ENCODE results near the gene DENND4B.

DENND4B gene

GRCh38 chr1:153962088-153963029 lies 15.8 kb upstream of the DENND4B start:
- H3K4me3 ChIP-seq (ENCODE audit: low read depth, low read length) = peak overlapping the region; percentile 85
- in situ Hi-C loops (cut with HindIII; ENCODE audit: low sequenced_read_pairs) = loop anchor here (10.0 kb wide), 1 partner anchor 148 kb away; no protein-coding TSS in a partner anchor
- TF ChIP-seq, protein P1, sequence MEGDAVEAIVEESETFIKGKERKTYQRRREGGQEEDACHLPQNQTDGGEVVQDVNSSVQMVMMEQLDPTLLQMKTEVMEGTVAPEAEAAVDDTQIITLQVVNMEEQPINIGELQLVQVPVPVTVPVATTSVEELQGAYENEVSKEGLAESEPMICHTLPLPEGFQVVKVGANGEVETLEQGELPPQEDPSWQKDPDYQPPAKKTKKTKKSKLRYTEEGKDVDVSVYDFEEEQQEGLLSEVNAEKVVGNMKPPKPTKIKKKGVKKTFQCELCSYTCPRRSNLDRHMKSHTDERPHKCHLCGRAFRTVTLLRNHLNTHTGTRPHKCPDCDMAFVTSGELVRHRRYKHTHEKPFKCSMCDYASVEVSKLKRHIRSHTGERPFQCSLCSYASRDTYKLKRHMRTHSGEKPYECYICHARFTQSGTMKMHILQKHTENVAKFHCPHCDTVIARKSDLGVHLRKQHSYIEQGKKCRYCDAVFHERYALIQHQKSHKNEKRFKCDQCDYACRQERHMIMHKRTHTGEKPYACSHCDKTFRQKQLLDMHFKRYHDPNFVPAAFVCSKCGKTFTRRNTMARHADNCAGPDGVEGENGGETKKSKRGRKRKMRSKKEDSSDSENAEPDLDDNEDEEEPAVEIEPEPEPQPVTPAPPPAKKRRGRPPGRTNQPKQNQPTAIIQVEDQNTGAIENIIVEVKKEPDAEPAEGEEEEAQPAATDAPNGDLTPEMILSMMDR (IDR thresholded peaks at IDR 0.05; ENCODE audit: low read depth, low read length) = no peak
- DNase-seq (ENCODE audit: low read depth, low spot score) = peak; percentile 31

GRCh38 chr1:153961421-153961820 lies 14.9 kb upstream of the DENND4B start:
- in situ Hi-C loops (cut with HindIII; ENCODE audit: low sequenced_read_pairs) = loop anchor here (10.0 kb wide), 1 partner anchor 147 kb away; no protein-coding TSS in a partner anchor
- TF ChIP-seq, protein P1 (IDR thresholded peaks at IDR 0.05; ENCODE audit: low read depth, low read length) = no peak
- no peak overlapping the region for H3K4me3 ChIP-seq (ENCODE audit: low read depth, low read length)
- DNase-seq (ENCODE audit: low read depth, low spot score) = no peak

DNA sequence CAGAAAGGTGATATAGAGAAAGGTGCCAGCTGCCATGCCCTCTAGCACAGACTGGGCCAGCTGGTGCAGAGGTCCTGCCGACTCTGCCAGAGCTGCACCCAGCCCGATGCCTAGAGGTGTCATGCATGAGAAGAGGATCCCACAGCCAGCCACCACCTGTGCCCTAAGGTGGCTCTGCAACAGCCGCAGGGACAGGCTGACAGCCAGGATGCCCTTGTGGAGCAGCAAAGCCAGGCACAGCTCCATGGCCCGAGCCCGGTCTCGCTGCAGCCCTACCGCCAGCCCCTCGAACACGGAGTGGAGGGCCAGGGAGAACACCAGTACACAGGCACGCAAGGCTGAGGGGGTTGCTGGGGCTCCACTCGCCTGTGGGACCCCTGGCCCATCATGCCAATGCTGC lies 13.7 kb upstream of the DENND4B start:
- no peak overlapping the region for H3K4me3 ChIP-seq (ENCODE audit: low read depth, low read length)
- in situ Hi-C loops (cut with HindIII; ENCODE audit: low sequenced_read_pairs) = loop anchor here (10.0 kb wide), 1 partner anchor 145 kb away; no protein-coding TSS in a partner anchor
- TF ChIP-seq, protein P1 (IDR thresholded peaks at IDR 0.05; ENCODE audit: low read depth, low read length) = no peak
- DNase-seq (ENCODE audit: low read depth, low spot score) = no peak

DNA sequence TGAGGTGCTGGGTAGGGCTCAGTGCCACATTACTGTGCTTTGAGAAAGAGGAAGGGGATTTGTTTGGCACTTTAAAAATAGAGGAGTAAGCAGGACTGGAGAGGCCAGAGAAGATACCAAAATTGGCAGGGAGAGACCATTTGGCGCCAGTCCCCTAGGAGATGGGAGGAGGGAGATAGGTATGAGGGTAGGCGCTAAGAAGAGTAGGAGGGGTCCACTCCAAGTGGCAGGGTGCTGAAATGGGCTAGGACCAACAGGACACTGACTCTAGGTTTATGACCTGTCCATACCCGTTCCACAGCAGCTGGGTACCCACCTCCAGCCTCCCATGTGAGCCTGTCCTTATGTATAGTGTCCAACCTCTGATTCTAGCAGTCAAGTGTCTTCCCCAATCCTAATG lies 12.9 kb upstream of the DENND4B start:
- no peak for DNase-seq (ENCODE audit: low read depth, low spot score)
- in situ Hi-C loops (cut with HindIII; ENCODE audit: low sequenced_read_pairs) = no loop called here
- TF ChIP-seq, protein P1 (IDR thresholded peaks at IDR 0.05; ENCODE audit: low read depth, low read length) = no peak
- no peak overlapping the region for H3K4me3 ChIP-seq (ENCODE audit: low read depth, low read length)

DNA sequence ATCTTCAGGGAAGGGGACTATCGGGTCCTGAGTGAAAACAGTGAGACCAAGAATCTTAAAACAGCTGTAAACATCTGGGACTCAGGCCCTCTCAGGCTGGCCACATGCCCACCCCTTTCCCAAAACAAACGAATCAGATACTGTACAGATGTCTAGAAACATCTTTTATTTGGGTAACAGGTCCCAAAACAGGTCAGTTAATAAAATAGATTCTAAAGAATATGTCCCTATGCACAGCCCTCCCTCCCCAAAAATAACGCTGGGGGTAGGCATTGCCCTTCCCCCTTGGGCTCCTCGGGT lies 12.4 kb upstream of the DENND4B start:
- H3K4me3 ChIP-seq (ENCODE audit: low read depth, low read length) = no peak overlapping the region
- DNase-seq (ENCODE audit: low read depth, low spot score) = no peak
- TF ChIP-seq, protein P1 (IDR thresholded peaks at IDR 0.05; ENCODE audit: low read depth, low read length) = no peak
- in situ Hi-C loops (cut with HindIII; ENCODE audit: low sequenced_read_pairs) = no loop called here

DNA sequence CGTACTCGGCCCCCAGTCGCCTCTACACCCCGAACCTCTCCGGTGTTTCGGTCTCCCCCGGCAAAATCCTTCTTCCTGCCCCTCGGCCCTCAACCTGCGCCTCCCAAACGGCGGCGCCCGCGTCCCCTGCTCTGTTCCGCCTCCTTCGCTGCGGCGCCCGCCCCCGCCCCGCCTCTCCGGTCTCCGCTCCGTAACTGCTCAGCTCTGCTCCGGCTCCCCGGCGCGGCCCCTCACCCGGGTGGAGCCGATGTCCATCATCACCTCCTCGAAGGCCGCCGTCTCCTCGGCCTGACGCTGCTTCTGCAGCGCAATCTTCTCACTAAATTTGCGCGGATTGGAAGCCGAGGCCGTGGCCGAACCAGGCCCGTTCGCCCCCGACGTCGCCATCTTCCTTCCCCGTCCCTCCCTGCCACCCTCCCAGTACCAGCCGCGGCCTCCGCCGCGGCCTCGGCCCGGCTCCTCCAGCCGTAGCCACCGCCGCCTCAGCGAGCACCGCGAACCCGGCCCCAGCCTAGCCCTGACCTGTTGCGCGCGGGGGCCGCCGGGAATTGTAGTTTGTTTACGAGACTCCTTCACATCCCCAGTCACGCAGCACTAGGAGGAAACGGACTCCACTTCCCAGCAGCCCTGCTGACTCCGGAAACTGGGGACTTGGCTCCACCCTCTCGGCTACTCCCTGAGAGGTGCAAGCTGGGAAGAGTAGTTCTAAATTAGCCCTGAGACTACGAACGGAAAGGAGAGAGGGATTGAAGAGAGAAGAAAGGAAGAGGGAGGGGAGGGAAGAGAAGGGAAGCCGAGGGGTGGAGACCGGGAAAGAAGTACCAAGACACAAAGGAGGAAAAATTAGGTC lies 11.8 kb upstream of the DENND4B start, which contains the start of gene CRTC2:
TSS of gene CRTC2 (minus strand) at position 502 of the 850 bp plus-strand sequence. CDS start at position 387, 115 bp downstream.
- DNase-seq (ENCODE audit: low read depth, low spot score) = peak; percentile 97
- peak within 1 kb of the TSS; percentile 65 for H3K4me3 ChIP-seq (ENCODE audit: low read depth, low read length)
- in situ Hi-C loops (cut with HindIII; ENCODE audit: low sequenced_read_pairs) = no loop called here
- TF ChIP-seq, protein P1 (IDR thresholded peaks at IDR 0.05; ENCODE audit: low read depth, low read length) = no peak
